Lower leg skin (tissue), 4 donors: ENCODE measurements around the gene DOK5. TPM values are rescaled to one million over a fixed set of nuclear protein-coding genes. Genes with fewer than 3 reads are reported as not detected.

Source experiments
- DNase-seq, 2 donors: peaks; one replicate each; pipeline ENCODE4 v3.0.0-alpha.2; 2019; ENCODE audit warnings: low spot score in 2 of 2
- H3K4me3 ChIP-seq: fragments of 200-600 bp; sonication (generic); 2 replicates; pipeline ENCODE4 v1.5.1; 2017; ENCODE audit warnings: mild to moderate bottlenecking, low read depth; ENCODE audit not compliant: poor library complexity, severe bottlenecking
- CTCF ChIP-seq, 3 donors: fragments of 450-650 bp; IDR thresholded peaks; one replicate each; pipeline ENCODE4 v1.5.1; 2016; ENCODE audit warnings: antibody characterized with exemption in 3 of 3, mild to moderate bottlenecking in 3 of 3, moderate library complexity in 2 of 3
- POLR2A ChIP-seq, 2 donors: fragments of 450-650 bp; IDR thresholded peaks; one replicate each; pipeline ENCODE4 v1.6.1; 2016 to 2017; ENCODE audit warnings: antibody characterized with exemption in 2 of 2, mild to moderate bottlenecking in 1 of 2, moderate library complexity in 1 of 2
- WGBS, 2 donors: methylation state at CpG; one replicate each; pipeline ENCODE4 v1.1.5; 2018; 5-methylcytosine and 5-hydroxymethylcytosine counted together
- intact Hi-C: fragments of 100-400 bp; cut with DNase I; formaldehyde crosslinking; loops from one replicate; pipeline ENCODE4 v1.15.0; 2023; ENCODE audit warnings: low total_unique reads
- total RNA-seq, 4 donors: library from RNA; depleted of rRNA; stranded (reverse); fragments of >200 nt; gene quantifications; one replicate each; pipeline ENCODE4 v1.1.0, GENCODE V29; 2016

Gene DOK5
- total RNA-seq, 4 donors from 2014 or later = 0.23 to 1.3 (median 1.2) TPM; not detected in 1

- WGBS, 2 donors = 82 to 88% methylated on average over 1 of the region's 1 CpG
- intact Hi-C loops = no loop called here
- no peak for DNase-seq
- H3K4me3 ChIP-seq = no peak overlapping the region
- TF ChIP-seq POLR2A (IDR thresholded peaks at IDR 0.05) (no peak), CTCF (IDR thresholded peaks at IDR 0.05) (no peak)
These were observed 11.4 kb upstream of the DOK5 start for GRCh38 chr20:54464003-54464402.

GRCh38 chr20:54466127-54466526 is 9.3 kb upstream of the DOK5 start:
- intact Hi-C loops = no loop called here
- WGBS, 2 donors = 76 to 84% methylated on average over 3 of the region's 3 CpGs

GRCh38 chr20:54467622-54468021 is 7.8 kb upstream of the DOK5 start:
- DNase-seq = no peak
- 71 to 78% methylated on average over 2 of the region's 2 CpGs for WGBS, 2 donors
- intact Hi-C loops = no loop called here
- no peak overlapping the region for H3K4me3 ChIP-seq
- TF ChIP-seq CTCF (IDR thresholded peaks at IDR 0.05) = no peak
- no peak for TF ChIP-seq POLR2A (IDR thresholded peaks at IDR 0.05)

More at GRCh38 chr20:54466127-54466526, 9.3 kb upstream of the DOK5 start:
- DNase-seq = no peak
- H3K4me3 ChIP-seq = no peak overlapping the region
- TF ChIP-seq CTCF (IDR thresholded peaks at IDR 0.05) = no peak
- TF ChIP-seq POLR2A (IDR thresholded peaks at IDR 0.05) = no peak

- WGBS, 2 donors = 60 to 69% methylated on average over 3 of the region's 3 CpGs
- H3K4me3 ChIP-seq = no peak overlapping the region
These were observed 7.3 kb upstream of the DOK5 start for GRCh38 chr20:54468082-54468481.

GRCh38 chr20:54469293-54469692 is 6.1 kb upstream of the DOK5 start:
- TF ChIP-seq CTCF (IDR thresholded peaks at IDR 0.05) = no peak
- no peak for TF ChIP-seq POLR2A (IDR thresholded peaks at IDR 0.05)
- WGBS, 2 donors = 62 to 73% methylated on average over 2 of the region's 2 CpGs
- DNase-seq = no peak
- no peak overlapping the region for H3K4me3 ChIP-seq
- intact Hi-C loops = no loop called here

More at GRCh38 chr20:54468082-54468481, 7.3 kb upstream of the DOK5 start:
- intact Hi-C loops = no loop called here
- TF ChIP-seq CTCF (IDR thresholded peaks at IDR 0.05) = no peak
- no peak for TF ChIP-seq POLR2A (IDR thresholded peaks at IDR 0.05)
- DNase-seq = no peak

GRCh38 chr20:54469952-54470351 is 5.4 kb upstream of the DOK5 start:
- 13 to 48% methylated on average over 1 of the region's 1 CpG for WGBS, 2 donors
- intact Hi-C loops = no loop called here
- TF ChIP-seq POLR2A (IDR thresholded peaks at IDR 0.05) = no peak
- H3K4me3 ChIP-seq = no peak overlapping the region
- no peak for DNase-seq
